Brain microvascular endothelial cell (primary cell): ENCODE results near the gene CCDC178.

Source experiments
- DNase-seq: peaks from one replicate; pipeline ENCODE4 v3.0.0-alpha.2; 2020
- H3K27ac ChIP-seq: fragments of 250-450 bp; sonication (Bioruptor Pico); 2 replicates; pipeline ENCODE4 v1.5.1; 2020; ENCODE audit warnings: mild to moderate bottlenecking, moderate library complexity
- H3K27me3 ChIP-seq: fragments of 250-450 bp; sonication (Bioruptor Pico); replicated peaks from 2 replicates; pipeline ENCODE4 v1.5.1; 2020; ENCODE audit warnings: mild to moderate bottlenecking
- H3K36me3 ChIP-seq: fragments of 250-450 bp; sonication (Bioruptor Pico); replicated peaks from 2 replicates; pipeline ENCODE4 v1.5.1; 2020; ENCODE audit warnings: mild to moderate bottlenecking
- H3K4me3 ChIP-seq: 2 replicates; pipeline ENCODE4 v1.5.1; 2011; ENCODE audit warnings: low read depth, mild to moderate bottlenecking, control low read depth, low read length, moderate library complexity
- CTCF ChIP-seq: IDR thresholded peaks from 2 replicates; pipeline ENCODE4 v1.5.1; 2011; ENCODE audit warnings: low read depth, mild to moderate bottlenecking, moderate library complexity, low read length, control low read depth, inconsistent platforms; ENCODE audit errors: missing control alignments
- in situ Hi-C: cut with HindIII; loops from 2 replicates; pipeline ENCODE4 v1.10.0; 2017; ENCODE audit warnings: low sequenced_read_pairs, low pct_ligation_motif_present

Gene CCDC178

GRCh38 chr18:32980896-32981295, 459.6 kb downstream of the CCDC178 start:
- in situ Hi-C loops: no loop called here
- H3K4me3 ChIP-seq: no peak overlapping the region
- no peaks in the 10 kb centered on the region for H3K36me3 ChIP-seq
- no peak for DNase-seq
- no peak overlapping the region for H3K27ac ChIP-seq
- no peak for TF ChIP-seq CTCF
- H3K27me3 ChIP-seq: no peaks in the 10 kb centered on the region

GRCh38 chr18:32975501-32975900, 465.0 kb downstream of the CCDC178 start:
- Histone ChIP-seq H3K4me3 (no peak overlapping the region), H3K36me3 (no peaks in the 10 kb centered on the region), H3K27ac (no peak overlapping the region), H3K27me3 (no peaks in the 10 kb centered on the region)
- in situ Hi-C loops: no loop called here
- no peak for TF ChIP-seq CTCF
- DNase-seq: no peak

GRCh38 chr18:32975163-32975436, 465.4 kb downstream of the CCDC178 start:
- no peak for DNase-seq

GRCh38 chr18:32974421-32975162, 465.9 kb downstream of the CCDC178 start:
- TF ChIP-seq CTCF: no peak
- in situ Hi-C loops: no loop called here
- Histone ChIP-seq H3K27ac (no peak overlapping the region), H3K36me3 (no peaks in the 10 kb centered on the region), H3K4me3 (no peak overlapping the region), H3K27me3 (no peaks in the 10 kb centered on the region)
- no peak for DNase-seq

More at GRCh38 chr18:32975163-32975436, 465.4 kb downstream of the CCDC178 start:
- in situ Hi-C loops: no loop called here
- H3K36me3 ChIP-seq: no peaks in the 10 kb centered on the region
- H3K27me3 ChIP-seq: no peaks in the 10 kb centered on the region
- no peak overlapping the region for H3K27ac ChIP-seq
- H3K4me3 ChIP-seq: no peak overlapping the region
- TF ChIP-seq CTCF: no peak

- no peak for TF ChIP-seq CTCF
- no peak overlapping the region for H3K27ac ChIP-seq
- no peaks in the 10 kb centered on the region for H3K36me3 ChIP-seq
- no peak for DNase-seq
- in situ Hi-C loops: no loop called here
- no peak overlapping the region for H3K4me3 ChIP-seq
- no peaks in the 10 kb centered on the region for H3K27me3 ChIP-seq
Observed at GRCh38 chr18:32968248-32968647, 472.3 kb downstream of the CCDC178 start.

GRCh38 chr18:32966141-32966540, 474.4 kb downstream of the CCDC178 start:
- H3K36me3 ChIP-seq: no peaks in the 10 kb centered on the region
- H3K4me3 ChIP-seq: no peak overlapping the region
- H3K27me3 ChIP-seq: no peaks in the 10 kb centered on the region
- in situ Hi-C loops: no loop called here
- no peak for TF ChIP-seq CTCF
- H3K27ac ChIP-seq: no peak overlapping the region
- no peak for DNase-seq
